B cell (primary cell): ENCODE measurements around the gene GMPS. TPM values are rescaled to one million over a fixed set of nuclear protein-coding genes. Genes with fewer than 3 reads are reported as not detected.

Source experiments
- ATAC-seq: fragments of 200-7000 bp; cut with Tn5 transposase; one replicate; pipeline ENCODE4 v1.10.0; 2021; ENCODE audit warnings: low read depth, mild to moderate bottlenecking, moderate number of reproducible peaks, moderate library complexity
- CTCF ChIA-PET: fragments of 350-600 bp; sonication (Branson Sonifier 250); formaldehyde crosslinking; loops from one replicate; lab custom pipeline; 2021; ENCODE audit warnings: antibody characterized with exemption, inconsistent platforms; lab: Charles Lee
- POLR2A ChIA-PET: fragments of 350-600 bp; sonication (Branson Sonifier 250); formaldehyde crosslinking; loops from one replicate; lab custom pipeline; 2021; ENCODE audit warnings: antibody characterized with exemption; lab: Charles Lee
- DNase-seq: peaks from one replicate; pipeline ENCODE4 v3.0.0; 2013
- H2AFZ ChIP-seq: 2 replicates; pipeline ENCODE4 v1.6.1; 2012; ENCODE audit warnings: mild to moderate bottlenecking, low read depth, low read length; ENCODE audit not compliant: insufficient read depth, poor library complexity, severe bottlenecking
- H3K27ac ChIP-seq, 2 donors: 1 replicate in 1 of 2; 2 replicates in 1 of 2; pipeline ENCODE4 v1.5.1; 2012 to 2013; ENCODE audit warnings: low read length in 2 of 2, mild to moderate bottlenecking in 2 of 2, moderate library complexity in 1 of 2
- H3K27me3 ChIP-seq, 4 experiments: fragments of 200-600 bp in 1 of 4; sonication (generic) in 1 of 4; replicated peaks in 1 of 4; 1 replicate in 2 of 4; 2 replicates in 2 of 4; pipeline versions ENCODE4 v1.6.1 to v1.7.0; 2013 to 2016; ENCODE audit warnings: low read length in 3 of 4, mild to moderate bottlenecking in 2 of 4, mixed read lengths in 1 of 4, moderate library complexity in 1 of 4; ENCODE audit not compliant: insufficient read depth in 4 of 4, control insufficient read depth in 3 of 4; ENCODE audit errors: control extremely low read depth in 1 of 4
- H3K36me3 ChIP-seq, 2 experiments: replicated peaks in 1 of 2; 1 replicate in 1 of 2; 2 replicates in 1 of 2; pipeline versions ENCODE4 v1.6.1 to v1.7.1; 2013; ENCODE audit warnings: low read length in 1 of 2; ENCODE audit not compliant: insufficient read depth in 2 of 2, control insufficient read depth in 1 of 2; ENCODE audit errors: control extremely low read depth in 1 of 2, extremely low read depth in 1 of 2
- H3K4me1 ChIP-seq, 2 donors: fragments of 200-600 bp in 1 of 2; sonication (generic) in 1 of 2; 1 replicate in 1 of 2; 2 replicates in 1 of 2; pipeline versions ENCODE4 v1.5.1 to v1.6.1; 2013 to 2017; ENCODE audit warnings: low read length in 2 of 2; ENCODE audit not compliant: control insufficient read depth in 2 of 2, insufficient read depth in 2 of 2
- H3K4me2 ChIP-seq: replicated peaks from 2 replicates; pipeline ENCODE3; 2012; ENCODE audit warnings: mild to moderate bottlenecking, low read depth, low read length; ENCODE audit not compliant: poor library complexity, severe bottlenecking
- H3K4me3 ChIP-seq, 5 experiments: fragments of 200-600 bp in 1 of 5; sonication (generic) in 1 of 5; 1 replicate in 3 of 5; 2 replicates in 2 of 5; pipeline versions ENCODE4 v1.5.1 to v1.7.0; 2011 to 2016; ENCODE audit warnings: low read length in 4 of 5, mild to moderate bottlenecking in 4 of 5, low read depth in 2 of 5, control low read depth in 1 of 5, moderate library complexity in 1 of 5; ENCODE audit not compliant: insufficient read depth in 1 of 5; ENCODE audit errors: control extremely low read depth in 1 of 5, extremely low read depth in 1 of 5
- H3K79me2 ChIP-seq: fragments of 200-600 bp; sonication (generic); one replicate; pipeline ENCODE4 v1.6.0; 2016; ENCODE audit warnings: low read length; ENCODE audit not compliant: control insufficient read depth, insufficient read depth
- H3K9ac ChIP-seq: fragments of 200-600 bp; sonication (generic); 2 replicates; pipeline ENCODE4 v1.6.1; 2017; ENCODE audit warnings: mild to moderate bottlenecking, low read length, moderate library complexity
- H3K9me3 ChIP-seq, 3 donors: one replicate each; pipeline versions ENCODE4 v1.6.1 to v1.7.1; 2013; ENCODE audit warnings: low read length in 2 of 3; ENCODE audit not compliant: control insufficient read depth in 2 of 3, insufficient read depth in 1 of 3; ENCODE audit errors: control extremely low read depth in 1 of 3
- H4K20me1 ChIP-seq: 2 replicates; pipeline ENCODE4 v1.6.0; 2012; ENCODE audit warnings: mild to moderate bottlenecking, low read length; ENCODE audit not compliant: insufficient read depth, control insufficient read depth, poor library complexity, severe bottlenecking
- H3K27ac Mint-ChIP-seq: one replicate; pipeline ENCODE4 v1.8.0; 2021; ENCODE audit warnings: mixed read lengths
- H3K27me3 Mint-ChIP-seq: one replicate; pipeline ENCODE4 v1.8.0; 2021; ENCODE audit warnings: mixed read lengths
- H3K4me1 Mint-ChIP-seq: one replicate; pipeline ENCODE4 v1.8.0; 2021; ENCODE audit warnings: mixed read lengths
- H3K4me3 Mint-ChIP-seq: one replicate; pipeline ENCODE4 v1.8.0; 2021; ENCODE audit warnings: mixed read lengths
- H3K9me3 Mint-ChIP-seq: one replicate; pipeline ENCODE4 v1.8.0; 2022; ENCODE audit warnings: mixed read lengths; ENCODE audit not compliant: insufficient read depth
- EZH2 ChIP-seq: IDR thresholded peaks from 2 replicates; pipeline ENCODE4 v1.6.1; 2012; ENCODE audit warnings: borderline replicate concordance, low read depth, mild to moderate bottlenecking, moderate library complexity, low read length; ENCODE audit not compliant: insufficient read depth, poor library complexity, severe bottlenecking
- WGBS: methylation state at CpG from one replicate; pipeline ENCODE4 v1.1.5; 2013; ENCODE audit warnings: missing lambda C conversion rate; ENCODE audit not compliant: insufficient coverage; 5-methylcytosine and 5-hydroxymethylcytosine counted together
- intact Hi-C: fragments of 100-400 bp; cut with micrococcal nuclease; formaldehyde crosslinking; loops from one replicate; pipeline ENCODE4 v1.10.0; 2022
- polyA plus RNA-seq: library from polyadenylated mRNA; depleted of rRNA; stranded (reverse); fragments of >200 nt; gene quantifications from 2 replicates; pipeline ENCODE4 v1.2.3, GENCODE V29; 2012
- total RNA-seq, 2 donors: library from RNA; stranded (reverse); fragments of 120-200 nt in 1 of 2; gene quantifications; 1 replicate in 1 of 2; 2 replicates in 1 of 2; pipeline versions ENCODE4 v1.2.3 to v1.2.4, GENCODE V29; 2013 to 2022
- TF ChIP-seq, protein P1 (sequence below): fragments of 200-600 bp; IDR thresholded peaks from one replicate; pipeline ENCODE4 v1.8.0; 2022; ENCODE audit warnings: antibody characterized with exemption, mild to moderate bottlenecking

GMPS gene
- total and polyA plus RNA-seq, 2 donors (not counting 1 experiment from before 2014, with no cell fraction given): 12.0 to 30.8 TPM

DNA sequence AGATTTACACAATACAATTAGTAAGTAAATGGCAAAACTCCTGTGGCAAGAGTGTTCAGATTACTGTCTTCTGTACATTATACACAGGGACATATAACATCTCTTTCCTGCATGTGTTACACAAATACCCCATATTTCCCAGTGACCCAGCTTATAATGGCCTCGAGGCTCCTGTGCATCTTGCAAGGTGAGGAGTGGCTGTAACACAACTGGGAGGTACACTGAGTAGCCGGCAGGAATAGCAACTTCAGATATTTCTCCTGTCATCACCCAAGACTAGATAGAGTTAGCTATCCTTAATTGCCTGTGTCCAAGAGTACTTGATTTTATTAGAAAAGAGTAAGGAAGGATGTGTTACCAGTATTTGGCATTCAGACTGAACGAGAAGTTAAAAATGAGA lies 5.6 kb downstream of the GMPS start:
- Histone ChIP-seq H3K27me3 (no peaks in the 10 kb centered on the region), H3K27ac (no peak overlapping the region), H3K4me2 (no peak overlapping the region), H3K9me3 (no peaks in the 10 kb centered on the region), H3K79me2 (peaks cover 95% of the 10 kb centered on the region), H3K9ac (no peak overlapping the region), H4K20me1 (peaks cover 32% of the 10 kb centered on the region), H2AFZ (no peak overlapping the region), H3K4me1 (peaks cover 9 to 12% of the 10 kb centered on the region in 2 donors), H3K4me3 (no peak overlapping the region), H3K36me3 (no peaks in the 10 kb centered on the region)
- Mint-ChIP-seq H3K9me3 (no peaks in the 10 kb centered on the region), H3K4me3 (no peak overlapping the region), H3K27ac (no peak overlapping the region), H3K4me1 (peaks cover 40% of the 10 kb centered on the region), H3K27me3 (no peaks in the 10 kb centered on the region)
- intact Hi-C loops: no loop called here
- DNase-seq: no peak
- ATAC-seq: no peak
- no CpG with 5 or more reads among the region's 3 CpGs for WGBS
- CTCF ChIA-PET: no interaction called here
- no peak for TF ChIP-seq EZH2
- TF ChIP-seq, protein P1, sequence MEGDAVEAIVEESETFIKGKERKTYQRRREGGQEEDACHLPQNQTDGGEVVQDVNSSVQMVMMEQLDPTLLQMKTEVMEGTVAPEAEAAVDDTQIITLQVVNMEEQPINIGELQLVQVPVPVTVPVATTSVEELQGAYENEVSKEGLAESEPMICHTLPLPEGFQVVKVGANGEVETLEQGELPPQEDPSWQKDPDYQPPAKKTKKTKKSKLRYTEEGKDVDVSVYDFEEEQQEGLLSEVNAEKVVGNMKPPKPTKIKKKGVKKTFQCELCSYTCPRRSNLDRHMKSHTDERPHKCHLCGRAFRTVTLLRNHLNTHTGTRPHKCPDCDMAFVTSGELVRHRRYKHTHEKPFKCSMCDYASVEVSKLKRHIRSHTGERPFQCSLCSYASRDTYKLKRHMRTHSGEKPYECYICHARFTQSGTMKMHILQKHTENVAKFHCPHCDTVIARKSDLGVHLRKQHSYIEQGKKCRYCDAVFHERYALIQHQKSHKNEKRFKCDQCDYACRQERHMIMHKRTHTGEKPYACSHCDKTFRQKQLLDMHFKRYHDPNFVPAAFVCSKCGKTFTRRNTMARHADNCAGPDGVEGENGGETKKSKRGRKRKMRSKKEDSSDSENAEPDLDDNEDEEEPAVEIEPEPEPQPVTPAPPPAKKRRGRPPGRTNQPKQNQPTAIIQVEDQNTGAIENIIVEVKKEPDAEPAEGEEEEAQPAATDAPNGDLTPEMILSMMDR: no peak
- POLR2A ChIA-PET: no interaction called here

DNA sequence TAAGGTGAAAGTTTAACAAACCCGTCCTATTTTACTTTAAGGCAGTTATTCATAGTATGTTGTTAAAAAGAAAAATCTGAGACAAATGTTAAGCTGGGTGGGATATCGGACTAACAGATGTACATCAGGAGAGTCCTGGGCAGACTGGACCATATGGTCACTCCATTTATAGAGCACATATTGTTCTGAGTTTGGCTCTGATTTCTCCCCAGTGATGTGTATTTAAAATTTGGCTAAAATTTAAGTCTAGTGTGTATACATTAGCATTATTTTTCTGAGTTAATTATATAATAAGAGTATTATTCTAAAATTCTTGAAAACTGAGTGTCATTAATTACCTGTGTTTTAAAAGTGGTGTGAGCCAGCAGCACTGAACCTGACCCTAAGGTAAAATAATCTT lies 6.1 kb downstream of the GMPS start:
- H3K36me3 ChIP-seq: no peaks in the 10 kb centered on the region
- no peak overlapping the region for H3K27ac Mint-ChIP-seq
- no CpG with 5 or more reads among the region's 2 CpGs for WGBS
- ChIA-PET CTCF (interaction anchor here (0.6 kb wide), 1 partner anchor 1556 kb away, joined by 3 read pairs; no protein-coding TSS in a partner anchor), POLR2A (no interaction called here)
- DNase-seq: no peak
- no peak overlapping the region for H3K4me3 Mint-ChIP-seq
- peaks cover 95% of the 10 kb centered on the region for H3K79me2 ChIP-seq
- H2AFZ ChIP-seq: no peak overlapping the region
- no peaks in the 10 kb centered on the region for H3K27me3 ChIP-seq
- H3K9me3 ChIP-seq: no peaks in the 10 kb centered on the region
- no peak overlapping the region for H3K9ac ChIP-seq
- H4K20me1 ChIP-seq: peaks cover 32% of the 10 kb centered on the region
- no peaks in the 10 kb centered on the region for H3K9me3 Mint-ChIP-seq
- TF ChIP-seq, protein P1: no peak
- TF ChIP-seq EZH2: no peak
- H3K4me2 ChIP-seq: no peak overlapping the region
- no peaks in the 10 kb centered on the region for H3K27me3 Mint-ChIP-seq
- peaks cover 42% of the 10 kb centered on the region for H3K4me1 Mint-ChIP-seq
- ATAC-seq: no peak
- no peak overlapping the region for H3K4me3 ChIP-seq
- intact Hi-C loops: no loop called here
- no peak overlapping the region for H3K27ac ChIP-seq
- H3K4me1 ChIP-seq: peaks cover 12% of the 10 kb centered on the region in 2 donors
